GM21717 (cell line): Measurements from ENCODE around the gene NR6A1.

ENCODE experiments used
- ATAC-seq: cut with Tn5 transposase; IDR thresholded peaks from one replicate; pipeline ENCODE4 v1.9.1; 2021; ENCODE audit warnings: mild to moderate bottlenecking, moderate library complexity; ENCODE audit not compliant: unreplicated experiment

The NR6A1 gene

GRCh38 chr9:124730772-124731171 is 40.3 kb downstream of the NR6A1 start:
- no peak for ATAC-seq

GRCh38 chr9:124726886-124727285 is 44.2 kb downstream of the NR6A1 start:
- no peak for ATAC-seq

- ATAC-seq: no peak
Measured at GRCh38 chr9:124725068-124725452, 46.1 kb downstream of the NR6A1 start.

GRCh38 chr9:124724415-124725067 is 46.6 kb downstream of the NR6A1 start:
- no peak for ATAC-seq

- no peak for ATAC-seq
Measured at GRCh38 chr9:124723352-124723751, 47.8 kb downstream of the NR6A1 start.

- no peak for ATAC-seq
Measured at GRCh38 chr9:124721109-124721906, 49.8 kb downstream of the NR6A1 start.

GRCh38 chr9:124720429-124721108 is 50.5 kb downstream of the NR6A1 start:
- ATAC-seq: no peak

- no peak for ATAC-seq
Measured at GRCh38 chr9:124718928-124719327, 52.2 kb downstream of the NR6A1 start.

- ATAC-seq: no peak
Measured at GRCh38 chr9:124717597-124717996, 53.5 kb downstream of the NR6A1 start.

- no peak for ATAC-seq
Measured at GRCh38 chr9:124716808-124717207, 54.3 kb downstream of the NR6A1 start.

GRCh38 chr9:124710766-124711165 is 60.3 kb downstream of the NR6A1 start:
- no peak for ATAC-seq

GRCh38 chr9:124709292-124709690 is 61.8 kb downstream of the NR6A1 start:
- no peak for ATAC-seq

GRCh38 chr9:124708633-124709291 is 62.3 kb downstream of the NR6A1 start:
- ATAC-seq: no peak

- no peak for ATAC-seq
Measured at GRCh38 chr9:124708074-124708473, 63.0 kb downstream of the NR6A1 start.

- no peak for ATAC-seq
Measured at GRCh38 chr9:124707666-124708065, 63.4 kb downstream of the NR6A1 start.

- no peak for ATAC-seq
Measured at GRCh38 chr9:124706685-124707084, 64.4 kb downstream of the NR6A1 start.

- no peak for ATAC-seq
Measured at GRCh38 chr9:124699575-124699974, 71.5 kb downstream of the NR6A1 start.

GRCh38 chr9:124698265-124698664 is 72.8 kb downstream of the NR6A1 start:
- no peak for ATAC-seq

- ATAC-seq: no peak
Measured at GRCh38 chr9:124697326-124698200, 73.5 kb downstream of the NR6A1 start.

- no peak for ATAC-seq
Measured at GRCh38 chr9:124696101-124696500, 75.0 kb downstream of the NR6A1 start.
